HEK293 (cell line): ENCODE measurements around the gene KCNMB2.

Experiments used
- CTCF ChIA-PET: fragments of 350-600 bp; formaldehyde crosslinking; extraction: SDS; loops from one replicate; lab custom pipeline; 2021; ENCODE audit warnings: antibody characterized with exemption; lab: Yijun Ruan, JAX
- POLR2A ChIA-PET: fragments of 300-600 bp; formaldehyde crosslinking; extraction: SDS; loops from one replicate; lab custom pipeline; 2020; ENCODE audit warnings: antibody characterized with exemption, inconsistent platforms; lab: Yijun Ruan, JAX
- H3K27ac ChIP-seq: fragments of 200-500 bp; sonication (Bioruptor generic); 2 replicates; pipeline ENCODE4 v1.5.1; 2014; ENCODE audit warnings: low read depth, low read length, control low read depth, inconsistent platforms; ENCODE audit errors: extremely low read depth
- H3K36me3 ChIP-seq, 2 experiments: fragments of 200-500 bp in 1 of 2; sonication (Bioruptor generic) in 1 of 2; 1 replicate in 1 of 2; 2 replicates in 1 of 2; pipeline ENCODE4 v1.5.1; 2014 to 2017; ENCODE audit warnings: inconsistent platforms in 2 of 2, low read length in 2 of 2; ENCODE audit not compliant: control insufficient read depth in 2 of 2, insufficient read depth in 1 of 2
- H3K4me1 ChIP-seq: fragments of 200-500 bp; sonication (Bioruptor generic); 2 replicates; pipeline ENCODE4 v1.5.1; 2014; ENCODE audit warnings: mild to moderate bottlenecking, low read length, inconsistent platforms; ENCODE audit not compliant: control insufficient read depth, insufficient read depth
- H3K4me3 ChIP-seq: 2 replicates; pipeline ENCODE4 v1.5.1; 2011; ENCODE audit warnings: low read depth, mild to moderate bottlenecking, control low read depth, low read length, moderate library complexity
- H3K9me3 ChIP-seq: fragments of 200-500 bp; sonication (Bioruptor generic); 2 replicates; pipeline ENCODE4 v1.5.1; 2014; ENCODE audit warnings: low read depth, low read length, inconsistent platforms; ENCODE audit not compliant: control insufficient read depth, insufficient read depth
- KLF10 ChIP-seq: fragments of 450-650 bp; IDR thresholded peaks from 2 replicates; pipeline ENCODE4 v1.5.1; 2018; ENCODE audit warnings: missing biosample characterization, mild to moderate bottlenecking, missing genetic modification characterization
- KLF7 ChIP-seq: fragments of 450-650 bp; formaldehyde crosslinking; IDR thresholded peaks from 2 replicates; pipeline ENCODE4 v1.5.1; 2016; ENCODE audit warnings: missing biosample characterization, missing genetic modification characterization, borderline replicate concordance
- PBX3 ChIP-seq: sonication (generic); formaldehyde crosslinking; IDR thresholded peaks from 2 replicates; pipeline ENCODE4 v1.8.1; 2022; ENCODE audit warnings: mild to moderate bottlenecking, moderate library complexity, missing genetic modification reagents
- PRDM6 ChIP-seq: fragments of 450-650 bp; formaldehyde crosslinking; IDR thresholded peaks from 2 replicates; pipeline ENCODE4 v1.5.1; 2017; ENCODE audit warnings: missing biosample characterization, missing genetic modification characterization
- SALL2 ChIP-seq: fragments of 450-650 bp; formaldehyde crosslinking; IDR thresholded peaks from 2 replicates; pipeline ENCODE4 v1.5.0; 2017; ENCODE audit warnings: missing biosample characterization, mild to moderate bottlenecking, missing genetic modification characterization, borderline replicate concordance
- ZNF292 ChIP-seq: fragments of 450-650 bp; formaldehyde crosslinking; IDR thresholded peaks from 2 replicates; pipeline ENCODE4 v1.5.1; 2016; ENCODE audit warnings: low read depth, missing biosample characterization, missing genetic modification characterization, borderline replicate concordance
- ZNF350 ChIP-seq: fragments of 450-650 bp; formaldehyde crosslinking; IDR thresholded peaks from 2 replicates; pipeline ENCODE4 v1.5.0; 2017; ENCODE audit warnings: missing biosample characterization, mild to moderate bottlenecking, missing genetic modification characterization
- ZNF362 ChIP-seq: fragments of 450-650 bp; formaldehyde crosslinking; IDR thresholded peaks from 2 replicates; pipeline ENCODE4 v1.5.1; 2016; ENCODE audit warnings: missing biosample characterization, missing genetic modification characterization
- ZNF544 ChIP-seq: fragments of 450-650 bp; formaldehyde crosslinking; IDR thresholded peaks from 2 replicates; pipeline ENCODE4 v1.5.0; 2017; ENCODE audit warnings: missing biosample characterization, missing genetic modification characterization
- ZNF580 ChIP-seq: fragments of 450-650 bp; formaldehyde crosslinking; IDR thresholded peaks from 2 replicates; pipeline ENCODE4 v1.5.1; 2016; ENCODE audit warnings: missing biosample characterization, missing genetic modification characterization
- ZNF658 ChIP-seq: fragments of 450-650 bp; formaldehyde crosslinking; IDR thresholded peaks from 2 replicates; pipeline ENCODE4; 2016; ENCODE audit warnings: missing biosample characterization, missing genetic modification characterization
- ZSCAN4 ChIP-seq: fragments of 450-650 bp; formaldehyde crosslinking; IDR thresholded peaks from 2 replicates; pipeline ENCODE4 v1.5.1; 2017; ENCODE audit warnings: missing biosample characterization, missing genetic modification characterization
- ZSCAN5A ChIP-seq: fragments of 450-650 bp; formaldehyde crosslinking; IDR thresholded peaks from 2 replicates; pipeline ENCODE4 v1.5.1; 2016; ENCODE audit warnings: missing biosample characterization, missing genetic modification characterization

The KCNMB2 gene

GRCh38 chr3:178625053-178625600 is 88.9 kb downstream of the KCNMB2 start:
- ChIA-PET CTCF (no interaction called here), POLR2A (no interaction called here)
- H3K36me3 ChIP-seq = no peaks in the 10 kb centered on the region
- no peak for TF ChIP-seq ZNF658 (tag by site-specific recombination)
- TF ChIP-seq SALL2 (tag by site-specific recombination) = no peak
- TF ChIP-seq KLF7 (tag by site-specific recombination) = no peak
- TF ChIP-seq ZSCAN4 (tag by site-specific recombination) = no peak
- no peak for TF ChIP-seq PBX3
- TF ChIP-seq KLF10 = no peak
- no peak for TF ChIP-seq ZNF544 (tag by site-specific recombination)
- TF ChIP-seq ZSCAN5A = no peak
- TF ChIP-seq ZNF362 (tag by site-specific recombination) = no peak
- TF ChIP-seq PRDM6 = no peak
- no peak for TF ChIP-seq ZNF350 (tag by site-specific recombination)
- TF ChIP-seq ZNF580 (tag by site-specific recombination) = no peak
- no peaks in the 10 kb centered on the region for H3K9me3 ChIP-seq
- H3K4me3 ChIP-seq = no peak overlapping the region
- H3K4me1 ChIP-seq = no peaks in the 10 kb centered on the region
- H3K27ac ChIP-seq = no peak overlapping the region

- H3K27ac ChIP-seq = no peak overlapping the region
- TF ChIP-seq ZSCAN5A = no peak
- no peak for TF ChIP-seq ZNF292
- ChIA-PET CTCF (no interaction called here), POLR2A (no interaction called here)
- H3K9me3 ChIP-seq = no peaks in the 10 kb centered on the region
- H3K4me1 ChIP-seq = no peaks in the 10 kb centered on the region
- H3K36me3 ChIP-seq = no peaks in the 10 kb centered on the region
- H3K4me3 ChIP-seq = no peak overlapping the region
Observed at GRCh38 chr3:178628037-178628436, 91.8 kb downstream of the KCNMB2 start.
